IMR-90 (cell line): ENCODE measurements around the gene TXNL4B. TPM values are rescaled to one million over a fixed set of nuclear protein-coding genes. Genes with fewer than 3 reads are reported as not detected.
A peak's percentile ranks its signal among the peaks of the same experiment; 100 is the strongest.

ENCODE experiments used
- ATAC-seq: fragments of 200-7000 bp; cut with Tn5 transposase; 2 replicates; pipeline ENCODE4 v1.9.1; 2020; ENCODE audit warnings: low read depth, mild to moderate bottlenecking, moderate library complexity
- BruUV-seq: library from RNA; stranded (reverse); fragments of 400-500 nt; replicated peaks from 2 replicates; lab custom pipeline; 2021; lab: Mats Ljungman, UMichigan
- CTCF ChIA-PET: fragments of 300-600 bp; formaldehyde crosslinking; extraction: SDS; loops from one replicate; lab custom pipeline; 2021; ENCODE audit warnings: antibody characterized with exemption; lab: Yijun Ruan, JAX
- POLR2A ChIA-PET: fragments of 300-600 bp; sonication (Branson Sonifier 250); formaldehyde crosslinking; loops from one replicate; lab custom pipeline; 2022; ENCODE audit warnings: antibody characterized with exemption; ENCODE audit not compliant: unreplicated experiment; lab: Charles Lee
- DNase-seq: peaks from one replicate; pipeline ENCODE4 v3.0.0; 2013
- H2AFZ ChIP-seq: replicated peaks from 2 replicates; pipeline ENCODE3; 2013; ENCODE audit warnings: low read length, mild to moderate bottlenecking; ENCODE audit not compliant: poor library complexity
- H2AK5ac ChIP-seq: 2 replicates; pipeline ENCODE4 v1.6.1; 2013; ENCODE audit warnings: low read depth, low read length, inconsistent platforms
- H2AK9ac ChIP-seq: replicated peaks from 2 replicates; pipeline ENCODE3; 2013; ENCODE audit warnings: mild to moderate bottlenecking, low read depth, low read length, moderate library complexity; ENCODE audit not compliant: poor library complexity
- H2BK120ac ChIP-seq: 2 replicates; pipeline ENCODE4 v1.6.1; 2013; ENCODE audit warnings: low read depth, low read length, inconsistent platforms
- H2BK15ac ChIP-seq: 3 replicates; pipeline ENCODE4 v1.6.1; 2013; ENCODE audit warnings: low read depth, low read length, inconsistent platforms
- H2BK20ac ChIP-seq: 2 replicates; pipeline ENCODE4 v1.6.1; 2013; ENCODE audit warnings: low read depth, mild to moderate bottlenecking, inconsistent platforms, low read length, moderate library complexity
- H2BK5ac ChIP-seq: 2 replicates; pipeline ENCODE4 v1.6.1; 2013; ENCODE audit warnings: mild to moderate bottlenecking, low read depth, low read length, inconsistent platforms; ENCODE audit not compliant: poor library complexity, severe bottlenecking
- H3K14ac ChIP-seq: replicated peaks from 2 replicates; pipeline ENCODE4 v1.6.1; 2013; ENCODE audit warnings: low read depth, low read length, inconsistent platforms
- H3K18ac ChIP-seq: 2 replicates; pipeline ENCODE4 v1.6.1; 2013; ENCODE audit warnings: low read depth, low read length, control low read depth
- H3K23ac ChIP-seq: 2 replicates; pipeline ENCODE4 v1.6.1; 2013; ENCODE audit warnings: low read depth, low read length, inconsistent platforms
- H3K27ac ChIP-seq: 2 replicates; pipeline ENCODE4 v1.5.1; 2013; ENCODE audit warnings: mild to moderate bottlenecking, control low read depth, low read length; ENCODE audit not compliant: insufficient read depth
- H3K27me3 ChIP-seq: 2 replicates; pipeline ENCODE4 v1.6.1; 2013; ENCODE audit warnings: low read length; ENCODE audit not compliant: control insufficient read depth, insufficient read depth
- H3K36me3 ChIP-seq: 2 replicates; pipeline ENCODE4 v1.6.1; 2013; ENCODE audit warnings: low read length, mixed read lengths; ENCODE audit not compliant: control insufficient read depth, insufficient read depth
- H3K4ac ChIP-seq: 2 replicates; pipeline ENCODE4 v1.6.1; 2013; ENCODE audit warnings: low read depth, low read length, inconsistent platforms
- H3K4me1 ChIP-seq: 2 replicates; pipeline ENCODE4 v1.6.1; 2013; ENCODE audit warnings: low read length, mixed read lengths; ENCODE audit not compliant: control insufficient read depth, insufficient read depth
- H3K4me2 ChIP-seq: 2 replicates; pipeline ENCODE4 v1.6.1; 2013; ENCODE audit warnings: low read depth, mild to moderate bottlenecking, control low read depth, low read length, moderate library complexity
- H3K4me3 ChIP-seq: 2 replicates; pipeline ENCODE4 v1.5.1; 2013; ENCODE audit warnings: low read depth, mild to moderate bottlenecking, control low read depth, low read length, moderate library complexity; ENCODE audit not compliant: insufficient read depth
- H3K56ac ChIP-seq: 2 replicates; pipeline ENCODE4 v1.6.1; 2013; ENCODE audit warnings: low read length, inconsistent platforms; ENCODE audit not compliant: insufficient read depth; ENCODE audit errors: extremely low read depth
- H3K79me1 ChIP-seq, 2 experiments: 2 replicates each; pipeline ENCODE4 v1.6.1; 2013; ENCODE audit warnings: low read length in 2 of 2, inconsistent platforms in 1 of 2, low read depth in 1 of 2
- H3K9ac ChIP-seq: 2 replicates; pipeline ENCODE4 v1.6.1; 2013; ENCODE audit warnings: low read depth, low read length, control low read depth
- H3K9me1 ChIP-seq: 2 replicates; pipeline ENCODE4 v1.6.1; 2013; ENCODE audit warnings: low read length, inconsistent platforms; ENCODE audit not compliant: insufficient read depth
- H3K9me3 ChIP-seq: 2 replicates; pipeline ENCODE4 v1.6.1; 2013; ENCODE audit warnings: low read length; ENCODE audit not compliant: control insufficient read depth, insufficient read depth
- H4K20me1 ChIP-seq: 2 replicates; pipeline ENCODE4 v1.6.1; 2013; ENCODE audit warnings: low read length, inconsistent platforms; ENCODE audit not compliant: insufficient read depth
- H4K5ac ChIP-seq: 2 replicates; pipeline ENCODE4 v1.6.1; 2013; ENCODE audit warnings: mild to moderate bottlenecking, low read depth, low read length, control low read depth
- H4K8ac ChIP-seq, 2 experiments: 2 replicates each; pipeline ENCODE4 v1.6.1; 2013; ENCODE audit warnings: low read depth in 2 of 2, low read length in 2 of 2, control low read depth in 1 of 2, inconsistent platforms in 1 of 2
- H4K91ac ChIP-seq: 2 replicates; pipeline ENCODE4 v1.6.1; 2013; ENCODE audit warnings: low read depth, low read length, inconsistent platforms; ENCODE audit not compliant: insufficient read depth
- NFE2L2 ChIP-seq: fragments of 150-350 bp; IDR thresholded peaks from 2 replicates; pipeline ENCODE4 v1.6.1; 2016; ENCODE audit warnings: low read depth, mild to moderate bottlenecking, low read length
- RAD21 ChIP-seq: IDR thresholded peaks from 2 replicates; pipeline ENCODE4 v1.6.1; 2012; ENCODE audit warnings: low read length, improper control_type of control experiment
- RCOR1 ChIP-seq: IDR thresholded peaks from 2 replicates; pipeline ENCODE4 v1.6.1; 2012; ENCODE audit warnings: mild to moderate bottlenecking, low read length, improper control_type of control experiment; ENCODE audit not compliant: insufficient replicate concordance
- SMC3 ChIP-seq: fragments of 150-350 bp; IDR thresholded peaks from 2 replicates; pipeline ENCODE4 v1.6.1; 2016; ENCODE audit warnings: low read depth, mild to moderate bottlenecking, antibody characterized with exemption, low read length, moderate library complexity
- WGBS, 2 experiments: methylation state at CpG; one replicate each; pipeline versions ENCODE4 v1.1.5 to v1.1.7; 2013; ENCODE audit warnings: missing lambda C conversion rate in 2 of 2; ENCODE audit not compliant: insufficient read length in 1 of 2; ENCODE audit errors: extremely low coverage in 2 of 2; 5-methylcytosine and 5-hydroxymethylcytosine counted together
- dilution Hi-C: fragments of 300-500 bp; cut with HindIII; formaldehyde crosslinking; loops from one replicate; pipeline ENCODE4 v1.14.3; 2018; ENCODE audit warnings: low sequenced_read_pairs; ENCODE audit not compliant: unreplicated experiment
- in situ Hi-C: fragments of 300-500 bp; cut with MboI; formaldehyde crosslinking; loops from 3 replicates; pipeline ENCODE4 v1.14.3; 2019; ENCODE audit warnings: low sequenced_read_pairs, inconsistent platforms, mixed read lengths
- intact Hi-C: fragments of 100-400 bp; cut with micrococcal nuclease; formaldehyde crosslinking; loops from 2 replicates; pipeline ENCODE4 v1.10.0; 2022
- polyA plus RNA-seq, 3 experiments: library from polyadenylated mRNA; depleted of rRNA; stranded (reverse); fragments of >200 nt; gene quantifications; 2 replicates each; pipeline ENCODE4 v1.2.3, GENCODE V29; 2012; ENCODE audit warnings: low replicate concordance in 1 of 3
- total RNA-seq: library from RNA; depleted of rRNA; stranded (reverse); fragments of >200 nt; gene quantifications from 2 replicates; pipeline ENCODE4 v1.2.3, GENCODE V29; 2012
- TF ChIP-seq, protein P1 (sequence below): conservative IDR thresholded peaks from 2 replicates; pipeline ENCODE4 v1.5.1; 2012; ENCODE audit warnings: mild to moderate bottlenecking, low read depth, low read length, improper control_type of control experiment

TXNL4B gene
- total and polyA plus RNA-seq, 2 of the 4 experiments (the other 2 are of a cell fraction), result 5.4 to 8.6 TPM

DNA sequence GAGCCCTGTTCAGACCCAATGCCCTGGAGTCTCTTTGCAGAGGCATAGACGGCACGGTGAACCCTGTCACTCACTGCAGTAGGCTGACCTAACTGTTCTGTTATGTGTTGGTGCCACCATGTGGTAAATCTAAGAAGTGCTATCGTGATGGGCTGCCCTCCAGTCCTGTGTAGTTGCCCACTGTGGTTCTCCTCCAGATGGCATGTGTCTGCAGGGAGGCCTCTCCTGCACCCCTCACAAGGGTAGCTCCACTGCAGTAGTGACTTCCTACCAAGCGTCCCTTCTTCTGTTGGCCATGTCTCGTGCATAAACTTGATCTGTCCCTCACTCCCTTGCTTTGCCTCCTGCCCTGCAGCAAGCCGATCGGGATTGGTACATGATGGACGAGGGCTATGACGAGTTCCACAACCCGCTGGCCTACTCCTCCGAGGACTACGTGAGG is 6.0 kb upstream of the TXNL4B start:
- Histone ChIP-seq H3K4me3 (no peak overlapping the region), H3K27ac (no peak overlapping the region), H3K9me3 (no peaks in the 10 kb centered on the region), H2AK9ac (no peak overlapping the region), H3K27me3 (no peaks in the 10 kb centered on the region), H3K36me3 (peaks cover 72% of the 10 kb centered on the region), H3K4me1 (no peaks in the 10 kb centered on the region), H3K56ac (no peak overlapping the region), H3K79me1 (peaks cover 4 to 23% of the 10 kb centered on the region in 2 experiments; a peak in 3 of 4 replicates), H4K8ac (no peak overlapping the region), H3K4me2 (no peak overlapping the region), H4K91ac (no peak overlapping the region), H3K4ac (no peak overlapping the region), H3K9ac (no peak overlapping the region), H3K18ac (no peak overlapping the region), H2BK120ac (no peak overlapping the region), H2AK5ac (no peak overlapping the region), H3K9me1 (no peaks in the 10 kb centered on the region), H4K5ac (no peak overlapping the region), H2BK15ac (no peak overlapping the region), H2AFZ (no peak overlapping the region), H3K14ac (no peak overlapping the region), H4K20me1 (no peaks in the 10 kb centered on the region; the same call in 1 of the 2 replicates), H2BK20ac (no peak overlapping the region), H3K23ac (no peak overlapping the region), H2BK5ac (no peak overlapping the region)
- CTCF ChIA-PET, result no interaction called here
- 93% methylated on average over 9 of the region's 12 CpGs; no CpG with 5 or more reads in 1 of the 2 experiments for WGBS, 2 experiments
- in situ Hi-C loops, result no loop called here
- BruUV-seq, result no TSS peak
- intact Hi-C loops, result loop anchor here (1.0 to 10.0 kb wide), 2 partner anchors 33 to 65 kb away; no protein-coding TSS in a partner anchor
- peak; percentile 49 for DNase-seq
- ATAC-seq, result peak; percentile 97
- dilution Hi-C loops, result no loop called here
- POLR2A ChIA-PET, result no interaction called here
- TF ChIP-seq RCOR1, result no peak
- TF ChIP-seq SMC3, result peak; percentile 22; the same call in 1 of the 2 replicates
- TF ChIP-seq NFE2L2, result no peak
- peak; percentile 64 for TF ChIP-seq RAD21
- TF ChIP-seq, protein P1, sequence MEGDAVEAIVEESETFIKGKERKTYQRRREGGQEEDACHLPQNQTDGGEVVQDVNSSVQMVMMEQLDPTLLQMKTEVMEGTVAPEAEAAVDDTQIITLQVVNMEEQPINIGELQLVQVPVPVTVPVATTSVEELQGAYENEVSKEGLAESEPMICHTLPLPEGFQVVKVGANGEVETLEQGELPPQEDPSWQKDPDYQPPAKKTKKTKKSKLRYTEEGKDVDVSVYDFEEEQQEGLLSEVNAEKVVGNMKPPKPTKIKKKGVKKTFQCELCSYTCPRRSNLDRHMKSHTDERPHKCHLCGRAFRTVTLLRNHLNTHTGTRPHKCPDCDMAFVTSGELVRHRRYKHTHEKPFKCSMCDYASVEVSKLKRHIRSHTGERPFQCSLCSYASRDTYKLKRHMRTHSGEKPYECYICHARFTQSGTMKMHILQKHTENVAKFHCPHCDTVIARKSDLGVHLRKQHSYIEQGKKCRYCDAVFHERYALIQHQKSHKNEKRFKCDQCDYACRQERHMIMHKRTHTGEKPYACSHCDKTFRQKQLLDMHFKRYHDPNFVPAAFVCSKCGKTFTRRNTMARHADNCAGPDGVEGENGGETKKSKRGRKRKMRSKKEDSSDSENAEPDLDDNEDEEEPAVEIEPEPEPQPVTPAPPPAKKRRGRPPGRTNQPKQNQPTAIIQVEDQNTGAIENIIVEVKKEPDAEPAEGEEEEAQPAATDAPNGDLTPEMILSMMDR, result peak; percentile 55
